PC-9 (cell line): ENCODE results near the gene SPTB. TPM values are rescaled to one million over a fixed set of nuclear protein-coding genes. Genes with fewer than 3 reads are reported as not detected.

Source experiments
- BruUV-seq: library from RNA; stranded (reverse); fragments of 400-500 nt; replicated peaks from 2 replicates; lab custom pipeline; 2021; lab: Mats Ljungman, UMichigan
- CTCF ChIA-PET: fragments of 300-600 bp; sonication (Branson Sonifier 250); formaldehyde crosslinking; loops from one replicate; lab custom pipeline; 2022; ENCODE audit warnings: antibody characterized with exemption; lab: Charles Lee
- POLR2A ChIA-PET: fragments of 300-600 bp; sonication (Branson Sonifier 250); formaldehyde crosslinking; loops from one replicate; lab custom pipeline; 2022; ENCODE audit warnings: antibody characterized with exemption; ENCODE audit not compliant: unreplicated experiment; lab: Charles Lee
- DNase-seq, 2 experiments: peaks; one replicate each; pipeline versions ENCODE4 v3.0.0 to v3.0.0-alpha.2; 2015 to 2022; ENCODE audit warnings: mixed read lengths in 1 of 2
- H2AFZ ChIP-seq: fragments of 200-600 bp; sonication (generic); 2 replicates; pipeline ENCODE4 v1.8.1; 2017; ENCODE audit warnings: antibody characterized with exemption
- H3F3A ChIP-seq: fragments of 200-600 bp; sonication (generic); 2 replicates; pipeline ENCODE4 v1.8.1; 2017; ENCODE audit warnings: antibody characterized with exemption, mild to moderate bottlenecking, low read depth; ENCODE audit not compliant: insufficient read depth
- H3K27ac ChIP-seq: fragments of 200-600 bp; sonication (generic); 2 replicates; pipeline ENCODE4 v1.6.1; 2016; ENCODE audit warnings: mixed run types
- H3K27me3 ChIP-seq: fragments of 200-600 bp; sonication (generic); 2 replicates; pipeline ENCODE4 v1.6.1; 2016; ENCODE audit warnings: low read depth, mixed run types; ENCODE audit not compliant: insufficient read depth
- H3K36me3 ChIP-seq: fragments of 200-600 bp; sonication (generic); 2 replicates; pipeline ENCODE4 v1.6.1; 2016; ENCODE audit warnings: low read depth, mixed run types
- H3K4me1 ChIP-seq: fragments of 200-600 bp; sonication (generic); replicated peaks from 2 replicates; pipeline ENCODE4 v1.6.1; 2016; ENCODE audit warnings: mixed run types; ENCODE audit not compliant: insufficient read depth
- H3K4me2 ChIP-seq: fragments of 200-600 bp; sonication (generic); 2 replicates; pipeline ENCODE4 v1.6.1; 2017; ENCODE audit warnings: mixed run types
- H3K4me3 ChIP-seq: fragments of 200-600 bp; sonication (generic); 2 replicates; pipeline ENCODE4 v1.6.1; 2016; ENCODE audit warnings: mixed run types
- H3K79me2 ChIP-seq: fragments of 200-600 bp; sonication (generic); 2 replicates; pipeline ENCODE4 v1.6.1; 2017; ENCODE audit warnings: low read depth, mixed run types
- H3K9me2 ChIP-seq: fragments of 200-600 bp; sonication (generic); 2 replicates; pipeline ENCODE4 v1.8.1; 2017; ENCODE audit warnings: mild to moderate bottlenecking; ENCODE audit not compliant: insufficient read depth
- H3K9me3 ChIP-seq: fragments of 200-600 bp; sonication (generic); 2 replicates; pipeline ENCODE4 v1.8.1; 2016; ENCODE audit warnings: low read depth; ENCODE audit not compliant: insufficient read depth
- H4K20me1 ChIP-seq: fragments of 200-600 bp; sonication (generic); 2 replicates; pipeline ENCODE4 v1.8.1; 2017; ENCODE audit not compliant: insufficient read depth
- CTCF ChIP-seq: fragments of 200-600 bp; sonication (generic); conservative IDR thresholded peaks from 2 replicates; pipeline ENCODE4 v1.6.1; 2017; ENCODE audit warnings: mixed run types, antibody characterized with exemption, mild to moderate bottlenecking, moderate library complexity
- EZH2 ChIP-seq: fragments of 200-600 bp; sonication (generic); IDR thresholded peaks from 2 replicates; pipeline ENCODE4 v1.8.0; 2017; ENCODE audit warnings: antibody characterized with exemption, low read depth
- intact Hi-C: fragments of 100-400 bp; cut with micrococcal nuclease; formaldehyde crosslinking; loops from one replicate; pipeline ENCODE4 v1.10.0; 2022; ENCODE audit not compliant: unreplicated experiment
- total RNA-seq: library from RNA; stranded (reverse); gene quantifications from 2 replicates; pipeline ENCODE4 v1.2.3, GENCODE V29; 2021

Gene SPTB
- total RNA-seq, 1 experiment from 2014 or later = 0.50 TPM

- Histone ChIP-seq H3K27ac (no peak overlapping the region), H3K4me2 (no peak overlapping the region), H4K20me1 (no peaks in the 10 kb centered on the region), H3K79me2 (no peaks in the 10 kb centered on the region), H3K4me3 (no peak overlapping the region), H3K4me1 (peaks cover 16% of the 10 kb centered on the region), H3K27me3 (no peaks in the 10 kb centered on the region), H3K36me3 (no peaks in the 10 kb centered on the region), H3K9me2 (no peaks in the 10 kb centered on the region), H3K9me3 (no peaks in the 10 kb centered on the region), H3F3A (peaks cover 7% of the 10 kb centered on the region; the same call in 1 of the 2 replicates), H2AFZ (no peak overlapping the region)
- DNase-seq = no peak
- ChIA-PET POLR2A (no interaction called here), CTCF (interaction anchor here (0.6 kb wide), 1 partner anchor 127 kb away, joined by 5 read pairs; no protein-coding TSS in a partner anchor)
- no TSS peak for BruUV-seq
- intact Hi-C loops = loop anchor here (2.0 kb wide), 1 partner anchor 21 kb away; no protein-coding TSS in a partner anchor
- TF ChIP-seq CTCF (no peak), EZH2 (no peak)
Observed at GRCh38 chr14:64787619-64788018, 92.1 kb downstream of the SPTB start.

- TF ChIP-seq EZH2 (no peak), CTCF (no peak)
- no peaks in the 10 kb centered on the region for H3K9me2 ChIP-seq
- no peaks in the 10 kb centered on the region for H3K36me3 ChIP-seq
- no peaks in the 10 kb centered on the region for H3K9me3 ChIP-seq
- peaks cover 7% of the 10 kb centered on the region; the same call in 1 of the 2 replicates for H3F3A ChIP-seq
- no peak for DNase-seq
- no peak overlapping the region for H3K4me2 ChIP-seq
- H4K20me1 ChIP-seq = no peaks in the 10 kb centered on the region
- no peak overlapping the region for H3K27ac ChIP-seq
- H3K27me3 ChIP-seq = 0 out of 2 replicates have a peak, but pooled peaks cover 4% of the 10 kb centered on the region
- intact Hi-C loops = no loop called here
- H2AFZ ChIP-seq = no peak overlapping the region
- H3K4me3 ChIP-seq = no peak overlapping the region
- BruUV-seq = no TSS peak
- H3K4me1 ChIP-seq = peaks cover 16% of the 10 kb centered on the region
- CTCF ChIA-PET = no interaction called here
- POLR2A ChIA-PET = no interaction called here
- no peaks in the 10 kb centered on the region for H3K79me2 ChIP-seq
Observed at GRCh38 chr14:64786296-64787149, 93.2 kb downstream of the SPTB start.

DNA sequence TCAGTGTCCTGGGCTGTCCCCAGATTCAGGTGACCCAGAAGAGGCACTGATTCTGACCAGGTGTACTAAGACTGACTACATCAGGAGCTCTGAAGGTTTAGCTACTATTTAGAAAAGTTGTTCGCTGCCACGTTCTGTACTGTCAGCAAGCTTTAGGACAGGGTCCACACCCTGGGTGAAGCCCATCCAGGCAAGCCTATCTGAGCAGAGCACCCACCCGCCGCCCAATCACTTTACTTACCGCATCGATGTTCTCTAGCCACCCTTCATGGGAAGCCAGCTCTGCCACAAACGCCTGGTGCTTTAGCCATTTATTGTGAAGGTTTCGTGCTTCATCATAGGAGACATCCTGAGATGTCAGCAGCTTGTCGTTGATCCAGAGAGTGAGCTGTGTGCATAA is 95.7 kb downstream of the SPTB start:
- Histone ChIP-seq H3K4me1 (peaks cover 8% of the 10 kb centered on the region), H3K27me3 (0 out of 2 replicates have a peak, but pooled peaks cover 5% of the 10 kb centered on the region), H3K36me3 (no peaks in the 10 kb centered on the region), H3K79me2 (no peaks in the 10 kb centered on the region), H3K9me2 (no peaks in the 10 kb centered on the region), H4K20me1 (no peaks in the 10 kb centered on the region), H3F3A (peaks cover 6% of the 10 kb centered on the region; the same call in 1 of the 2 replicates), H3K27ac (no peak overlapping the region), H2AFZ (no peak overlapping the region), H3K4me2 (no peak overlapping the region), H3K9me3 (no peaks in the 10 kb centered on the region), H3K4me3 (no peak overlapping the region)
- POLR2A ChIA-PET = no interaction called here
- intact Hi-C loops = no loop called here
- BruUV-seq = no TSS peak
- TF ChIP-seq CTCF (no peak), EZH2 (no peak)
- CTCF ChIA-PET = interaction anchor here (0.7 kb wide), 1 partner anchor 113 kb away, joined by 3 read pairs; no protein-coding TSS in a partner anchor
- no peak for DNase-seq
